Gastrocnemius medialis (tissue), 4 donors: ENCODE data around the gene IGSF8.

Source experiments
- POLR2A ChIP-seq, 2 donors: fragments of 450-650 bp; IDR thresholded peaks; one replicate each; pipeline ENCODE4 v1.6.1; 2017; ENCODE audit warnings: antibody characterized with exemption in 2 of 2, mild to moderate bottlenecking in 2 of 2, moderate library complexity in 2 of 2
- TF ChIP-seq, protein P1 (sequence below), 5 experiments: fragments of 450-650 bp in 3 of 5; fragments of 200-600 bp in 2 of 5; sonication (generic) in 2 of 5; IDR thresholded peaks in 4 of 5; conservative IDR thresholded peaks in 1 of 5; 1 replicate in 4 of 5; 2 replicates in 1 of 5; pipeline ENCODE4 v1.5.1; 2016 to 2019; ENCODE audit warnings: antibody characterized with exemption in 5 of 5, mild to moderate bottlenecking in 3 of 5, moderate library complexity in 3 of 5

DNA sequence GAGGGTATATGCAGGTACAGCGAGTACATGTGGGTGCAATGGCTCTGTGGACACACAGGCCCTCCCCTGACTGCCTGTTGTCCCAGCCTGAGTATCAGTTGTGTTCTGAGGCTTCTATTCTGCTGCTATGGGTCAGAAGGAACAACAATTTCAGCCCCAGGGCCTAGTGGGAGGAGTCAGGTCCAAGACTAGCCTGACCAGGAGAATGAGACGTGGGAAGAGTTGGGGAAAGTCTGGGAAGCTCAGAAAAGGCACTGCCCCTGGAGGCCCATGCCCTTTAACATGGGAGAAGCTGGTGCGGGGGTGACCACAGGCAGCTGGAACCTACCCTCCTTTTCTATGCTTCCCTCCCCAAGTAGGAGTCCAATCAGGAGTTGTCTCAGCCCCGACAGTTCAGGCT is 7.7 kb downstream of the IGSF8 start:
- TF ChIP-seq, protein P1, sequence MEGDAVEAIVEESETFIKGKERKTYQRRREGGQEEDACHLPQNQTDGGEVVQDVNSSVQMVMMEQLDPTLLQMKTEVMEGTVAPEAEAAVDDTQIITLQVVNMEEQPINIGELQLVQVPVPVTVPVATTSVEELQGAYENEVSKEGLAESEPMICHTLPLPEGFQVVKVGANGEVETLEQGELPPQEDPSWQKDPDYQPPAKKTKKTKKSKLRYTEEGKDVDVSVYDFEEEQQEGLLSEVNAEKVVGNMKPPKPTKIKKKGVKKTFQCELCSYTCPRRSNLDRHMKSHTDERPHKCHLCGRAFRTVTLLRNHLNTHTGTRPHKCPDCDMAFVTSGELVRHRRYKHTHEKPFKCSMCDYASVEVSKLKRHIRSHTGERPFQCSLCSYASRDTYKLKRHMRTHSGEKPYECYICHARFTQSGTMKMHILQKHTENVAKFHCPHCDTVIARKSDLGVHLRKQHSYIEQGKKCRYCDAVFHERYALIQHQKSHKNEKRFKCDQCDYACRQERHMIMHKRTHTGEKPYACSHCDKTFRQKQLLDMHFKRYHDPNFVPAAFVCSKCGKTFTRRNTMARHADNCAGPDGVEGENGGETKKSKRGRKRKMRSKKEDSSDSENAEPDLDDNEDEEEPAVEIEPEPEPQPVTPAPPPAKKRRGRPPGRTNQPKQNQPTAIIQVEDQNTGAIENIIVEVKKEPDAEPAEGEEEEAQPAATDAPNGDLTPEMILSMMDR (IDR thresholded peaks at IDR 0.05 in 4 of 5, conservative IDR thresholded peaks at IDR 0.05 in 1 of 5): no peak
- no peak for TF ChIP-seq POLR2A (IDR thresholded peaks at IDR 0.05)
